ENCODE results near the gene DLGAP4. TPM values are rescaled to one million over a fixed set of nuclear protein-coding genes. Genes with fewer than 3 reads are reported as not detected.

The DLGAP4 gene
- total and polyA plus RNA-seq, 2 experiments from 2014 or later = 14.3 to 68.1 TPM

DNA sequence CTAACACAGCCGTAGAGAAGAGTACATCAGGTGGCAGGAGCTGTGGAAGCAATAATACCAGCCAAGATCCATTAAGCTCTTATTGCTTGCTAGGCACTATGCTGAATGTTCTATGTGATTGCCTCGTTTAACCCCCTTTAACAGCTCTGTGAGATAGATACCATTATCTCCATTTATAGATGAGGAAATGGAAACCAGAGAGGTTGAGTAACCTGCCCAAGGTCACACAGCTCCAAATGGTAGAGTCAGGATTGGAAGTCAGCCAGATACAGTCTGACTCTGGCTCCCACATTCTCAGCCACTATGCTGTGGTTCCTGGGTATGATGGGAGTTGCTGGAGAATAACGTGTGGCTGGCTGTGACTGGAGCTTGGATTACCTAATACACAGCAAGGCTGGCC is 92.4 kb downstream of the DLGAP4 start:
- no peak for DNase-seq
- Histone ChIP-seq H4K20me1 (ENCODE audit: insufficient read depth) (no peaks in the 10 kb centered on the region), H2AFZ (no peak overlapping the region), H3K4me3 (no peak overlapping the region), H3K4me2 (ENCODE audit: unreplicated experiment) (no peak overlapping the region), H3K27ac (no peak overlapping the region), H3F3A (ENCODE audit: insufficient read depth) (no peaks in the 10 kb centered on the region), H3K27me3 (replicated peaks; ENCODE audit: insufficient read depth) (peaks cover 55% of the 10 kb centered on the region), H3K9me2 (ENCODE audit: insufficient read depth) (no peaks in the 10 kb centered on the region), H3K9ac (no peak overlapping the region), H3K79me2 (ENCODE audit: insufficient read depth) (no peaks in the 10 kb centered on the region), H3K4me1 (ENCODE audit: insufficient read depth) (no peaks in the 10 kb centered on the region), H3K9me3 (ENCODE audit: low read depth) (no peaks in the 10 kb centered on the region), H3K36me3 (ENCODE audit: low read depth) (no peaks in the 10 kb centered on the region)
- TF ChIP-seq EZH2 (IDR thresholded peaks at IDR 0.05; ENCODE audit: insufficient read depth, poor library complexity, severe bottlenecking) = no peak
- no peak for TF ChIP-seq EZH2phosphoT487 (IDR thresholded peaks at IDR 0.05; ENCODE audit: insufficient read depth, low read depth)
- 34 to 50% methylated on average over 3 of the region's 3 CpGs for WGBS, 2 experiments (ENCODE audit: low coverage in 1 of 2, low lambda C conversion rate in 2 of 2, missing lambda C conversion rate in 2 of 2)
- in situ Hi-C loops (cut with MboI) = no loop called here

DNA sequence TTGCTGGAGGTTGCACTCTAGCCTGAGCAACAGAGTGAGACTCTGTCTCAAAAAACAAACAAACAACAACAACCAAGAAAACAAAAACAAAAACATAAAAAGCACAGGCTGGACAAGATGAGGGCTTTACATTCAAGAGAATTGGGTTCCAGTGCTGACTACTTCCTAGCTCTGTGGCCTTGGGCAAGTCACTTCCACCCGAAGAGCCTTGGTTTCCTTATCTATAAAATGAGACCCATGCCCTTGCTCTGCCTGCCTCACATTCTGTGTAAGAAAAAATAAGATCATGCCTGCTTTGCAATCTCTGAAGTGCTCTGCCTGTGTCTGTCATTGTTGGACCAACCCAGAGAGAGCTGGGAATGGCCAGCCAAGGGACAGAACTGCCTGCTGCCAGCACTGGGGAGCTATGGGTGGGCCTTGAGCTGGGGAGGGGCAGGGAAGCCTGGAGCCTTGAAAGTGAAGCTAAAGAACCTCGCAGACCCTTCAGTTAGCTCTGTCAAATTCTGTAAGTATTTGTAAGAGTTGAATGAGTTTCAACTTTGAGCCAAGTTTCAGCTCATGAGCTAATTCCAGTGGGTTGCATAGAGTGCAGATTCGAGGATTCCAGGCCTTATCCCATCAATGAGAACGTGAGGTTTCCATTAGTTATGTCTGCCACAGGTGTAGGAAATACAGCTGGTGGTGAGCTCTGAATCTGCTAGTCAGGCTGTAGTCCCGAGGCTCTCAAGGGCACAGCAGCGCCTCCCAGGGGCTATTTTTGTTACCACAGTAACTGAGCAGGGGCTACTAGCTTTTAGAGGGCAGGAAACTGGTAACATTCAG is 93.2 kb downstream of the DLGAP4 start:
- H3K9me3 ChIP-seq (ENCODE audit: low read depth) = no peaks in the 10 kb centered on the region
- WGBS, 2 experiments (ENCODE audit: low coverage in 1 of 2, low lambda C conversion rate in 2 of 2, missing lambda C conversion rate in 2 of 2) = 13 to 17% methylated on average over 6 of the region's 6 CpGs
- peak; percentile 42 for DNase-seq
- H3K4me2 ChIP-seq (ENCODE audit: unreplicated experiment) = no peak overlapping the region
- no peaks in the 10 kb centered on the region for H3K9me2 ChIP-seq (ENCODE audit: insufficient read depth)
- H3K4me1 ChIP-seq (ENCODE audit: insufficient read depth) = no peaks in the 10 kb centered on the region
- no peak for TF ChIP-seq EZH2 (IDR thresholded peaks at IDR 0.05; ENCODE audit: insufficient read depth, poor library complexity, severe bottlenecking)
- no peak for TF ChIP-seq EZH2phosphoT487 (IDR thresholded peaks at IDR 0.05; ENCODE audit: insufficient read depth, low read depth)
- H3K4me3 ChIP-seq = no peak overlapping the region
- no peaks in the 10 kb centered on the region for H3K79me2 ChIP-seq (ENCODE audit: insufficient read depth)
- no peaks in the 10 kb centered on the region for H3K36me3 ChIP-seq (ENCODE audit: low read depth)
- H3F3A ChIP-seq (ENCODE audit: insufficient read depth) = no peaks in the 10 kb centered on the region
- peaks cover 61% of the 10 kb centered on the region for H3K27me3 ChIP-seq (replicated peaks; ENCODE audit: insufficient read depth)
- in situ Hi-C loops (cut with MboI) = no loop called here
- no peak overlapping the region for H3K27ac ChIP-seq
- H4K20me1 ChIP-seq (ENCODE audit: insufficient read depth) = no peaks in the 10 kb centered on the region
- H3K9ac ChIP-seq = no peak overlapping the region
- H2AFZ ChIP-seq = no peak overlapping the region

DNA sequence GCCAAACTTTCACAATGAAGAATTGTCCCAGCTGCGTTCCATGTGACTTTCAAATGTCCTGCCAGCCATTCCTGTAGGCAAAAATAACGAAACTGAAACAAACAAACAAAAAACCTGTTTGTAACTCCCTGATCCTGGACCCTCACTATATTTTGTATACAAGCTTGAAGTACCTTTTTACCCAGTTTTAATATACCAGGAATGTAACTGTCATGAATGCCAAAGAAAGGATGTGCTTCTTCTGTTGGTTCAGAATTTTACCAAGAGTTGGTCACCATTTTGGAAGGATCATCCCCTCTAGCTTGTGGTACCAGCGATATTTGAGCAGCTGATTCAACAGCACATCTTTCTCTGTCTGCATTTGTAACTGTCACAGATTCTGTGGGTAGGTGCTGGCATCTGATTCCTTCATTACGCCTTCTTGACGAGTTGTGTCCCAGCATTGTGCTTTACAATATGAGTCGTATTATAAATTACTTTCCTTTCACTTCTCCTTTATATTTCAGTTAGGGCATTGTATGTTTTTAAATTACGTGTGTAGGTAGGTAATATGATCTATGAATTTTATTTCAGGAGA is 93.9 kb downstream of the DLGAP4 start:
- DNase-seq = no peak
- TF ChIP-seq EZH2phosphoT487 (IDR thresholded peaks at IDR 0.05; ENCODE audit: insufficient read depth, low read depth) (no peak), EZH2 (IDR thresholded peaks at IDR 0.05; ENCODE audit: insufficient read depth, poor library complexity, severe bottlenecking) (no peak)
- Histone ChIP-seq H2AFZ (no peak overlapping the region), H3K4me1 (ENCODE audit: insufficient read depth) (no peaks in the 10 kb centered on the region), H3K9ac (no peak overlapping the region), H3K4me2 (ENCODE audit: unreplicated experiment) (no peak overlapping the region), H3K4me3 (no peak overlapping the region), H3K9me2 (ENCODE audit: insufficient read depth) (no peaks in the 10 kb centered on the region), H3K27ac (no peak overlapping the region), H3F3A (ENCODE audit: insufficient read depth) (no peaks in the 10 kb centered on the region), H3K27me3 (replicated peaks; ENCODE audit: insufficient read depth) (peaks cover 61% of the 10 kb centered on the region), H4K20me1 (ENCODE audit: insufficient read depth) (no peaks in the 10 kb centered on the region), H3K9me3 (ENCODE audit: low read depth) (no peaks in the 10 kb centered on the region), H3K79me2 (ENCODE audit: insufficient read depth) (no peaks in the 10 kb centered on the region), H3K36me3 (ENCODE audit: low read depth) (no peaks in the 10 kb centered on the region)
- WGBS, 2 experiments (ENCODE audit: low coverage in 1 of 2, low lambda C conversion rate in 2 of 2, missing lambda C conversion rate in 2 of 2) = 34 to 35% methylated on average over 7 of the region's 7 CpGs
- in situ Hi-C loops (cut with MboI) = no loop called here

DNA sequence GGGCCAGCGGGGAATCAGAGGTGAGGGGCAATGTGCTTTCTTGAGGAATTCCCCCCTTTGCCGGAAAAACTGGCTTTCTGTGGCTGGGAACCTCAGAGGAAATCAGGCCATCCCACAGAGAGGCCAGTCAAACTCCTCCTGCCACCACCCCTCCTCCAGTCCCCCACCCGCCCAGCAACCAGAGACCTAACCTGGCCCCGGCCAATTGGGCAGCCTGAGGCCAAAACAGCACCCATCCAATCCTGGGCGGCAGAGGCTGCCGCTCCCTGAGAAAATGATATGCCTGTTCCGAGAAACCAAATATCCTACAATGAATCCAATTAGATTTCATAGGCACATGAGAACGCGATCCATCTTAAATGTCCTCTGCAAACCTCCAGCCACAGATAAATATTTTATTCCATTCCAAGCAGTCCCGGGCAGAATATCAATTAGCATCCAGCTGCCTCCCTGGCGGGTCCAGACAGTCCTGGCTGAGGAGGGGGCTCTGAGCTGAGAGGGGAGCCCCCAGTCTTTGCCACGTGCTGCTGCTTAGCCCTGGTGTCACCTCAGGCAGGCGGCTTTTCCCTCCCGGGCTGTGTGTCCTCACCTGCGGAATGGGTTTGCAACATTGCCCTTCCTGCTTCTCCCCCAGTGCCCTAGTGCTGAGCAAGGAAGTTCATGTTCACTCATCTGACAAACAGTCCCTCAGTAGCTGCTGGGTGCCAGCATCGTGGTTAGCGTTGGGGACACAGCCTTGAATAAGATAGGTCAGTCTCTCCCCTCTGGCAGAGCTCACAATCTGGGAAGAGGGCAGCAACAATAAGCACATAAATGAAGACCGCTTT is 95.0 kb downstream of the DLGAP4 start:
- no peak for DNase-seq
- H3K79me2 ChIP-seq (ENCODE audit: insufficient read depth) = no peaks in the 10 kb centered on the region
- peaks cover 61% of the 10 kb centered on the region for H3K27me3 ChIP-seq (replicated peaks; ENCODE audit: insufficient read depth)
- H3K36me3 ChIP-seq (ENCODE audit: low read depth) = no peaks in the 10 kb centered on the region
- H4K20me1 ChIP-seq (ENCODE audit: insufficient read depth) = no peaks in the 10 kb centered on the region
- H3K9me2 ChIP-seq (ENCODE audit: insufficient read depth) = no peaks in the 10 kb centered on the region
- 22 to 28% methylated on average over 14 to 18 of the region's 18 CpGs for WGBS, 2 experiments (ENCODE audit: low coverage in 1 of 2, low lambda C conversion rate in 2 of 2, missing lambda C conversion rate in 2 of 2)
- in situ Hi-C loops (cut with MboI) = no loop called here
- H3K9me3 ChIP-seq (ENCODE audit: low read depth) = no peaks in the 10 kb centered on the region
- TF ChIP-seq EZH2phosphoT487 (IDR thresholded peaks at IDR 0.05; ENCODE audit: insufficient read depth, low read depth) (no peak), EZH2 (IDR thresholded peaks at IDR 0.05; ENCODE audit: insufficient read depth, poor library complexity, severe bottlenecking) (no peak)
- H3F3A ChIP-seq (ENCODE audit: insufficient read depth) = no peaks in the 10 kb centered on the region
- no peak overlapping the region for H3K4me2 ChIP-seq (ENCODE audit: unreplicated experiment)
- no peak overlapping the region for H2AFZ ChIP-seq
- H3K4me3 ChIP-seq = no peak overlapping the region
- H3K9ac ChIP-seq = no peak overlapping the region
- H3K4me1 ChIP-seq (ENCODE audit: insufficient read depth) = no peaks in the 10 kb centered on the region
- H3K27ac ChIP-seq = no peak overlapping the region
